ENCODE data around the gene CYP2J2. TPM values are rescaled to one million over a fixed set of nuclear protein-coding genes. Genes with fewer than 3 reads are reported as not detected.

The CYP2J2 gene
- total RNA-seq = 2.0 and 2.4 TPM in 2 replicates

GRCh38 chr1:59926381-59927123 is at the start of gene CYP2J2:
TSS of gene CYP2J2 (minus strand) at chr1:59926773. CDS start at chr1:59926746, 27 bp downstream.

Small RNA genes lying within 50 kb of the gene (small RNA-seq; reads per million reads assigned to genes)
- not detected for gene RN7SL475P

Other genes starting within 250 kb of the CYP2J2 start
- 1.7 and 5.5 TPM in 2 replicates for gene HOOK1, start 111.8 kb downstream of the CYP2J2 start, total RNA-seq
- not detected in 2 replicates for gene C1orf87, start 147.0 kb upstream of the CYP2J2 start, total RNA-seq